Measurements from ENCODE around the gene OR3A1. TPM values are rescaled to one million over a fixed set of nuclear protein-coding genes. Genes with fewer than 3 reads are reported as not detected.

The OR3A1 gene
- total RNA-seq, result not detected in 2 replicates

DNA sequence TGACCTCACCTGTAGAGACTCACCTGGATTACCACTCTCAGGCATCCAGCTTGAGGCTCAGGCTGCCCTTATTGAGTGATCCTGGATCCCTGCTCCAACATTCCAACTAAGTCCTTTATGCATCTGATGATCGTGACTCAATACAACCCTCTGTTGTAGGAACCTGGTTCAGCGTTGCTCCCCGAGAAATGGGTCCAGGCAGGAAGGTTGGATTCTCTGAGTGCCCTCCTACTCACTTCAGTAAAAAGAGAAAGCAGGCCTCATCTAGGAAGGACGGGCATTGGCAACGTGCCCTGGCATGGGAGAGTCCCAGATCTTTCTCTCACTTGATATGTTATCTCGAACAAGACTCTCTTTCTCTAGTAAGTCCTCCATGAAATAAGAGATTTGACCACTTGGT is at the start of gene OR3A1:
Gene OR3A1, minus strand, starts transcription at position 101 of the 400 bp plus-strand sequence. CDS start 5,778 bp downstream, outside the sequence.

Other genes starting within 250 kb of the OR3A1 start
- gene OR1D5, start 234.8 kb downstream of the OR3A1 start, total RNA-seq, result not detected in 2 replicates
- not detected in 2 replicates for gene OR1D2, start 193.9 kb downstream of the OR3A1 start, total RNA-seq
- not detected in 2 replicates for gene OR1G1, start 170.8 kb downstream of the OR3A1 start, total RNA-seq
- gene OR1A2, start 100.8 kb downstream of the OR3A1 start, total RNA-seq, result not detected in 2 replicates
- not detected in 2 replicates for gene OR1A1, start 90.7 kb downstream of the OR3A1 start, total RNA-seq
- gene OR3A2, start 87.9 kb upstream of the OR3A1 start, total RNA-seq, result 0.47 TPM in 1 of 2 replicates, not detected in the other
- gene OR1E1, start 100.0 kb upstream of the OR3A1 start, total RNA-seq, result not detected in 2 replicates
- gene OR3A3, start 113.0 kb upstream of the OR3A1 start, total RNA-seq, result not detected in 2 replicates
- not detected in 2 replicates for gene OR1E2, start 135.5 kb upstream of the OR3A1 start, total RNA-seq
- 0.09 TPM in 1 of 2 replicates, not detected in the other for gene SPATA22, start 173.5 kb upstream of the OR3A1 start, total RNA-seq
- 0.09 TPM in 1 of 2 replicates, not detected in the other for gene ASPA, start 177.6 kb upstream of the OR3A1 start, total RNA-seq

Data from endothelial cell of coronary artery (primary cell).